Activated CD4-positive, CD25-positive, alpha-beta regulatory T cell treated with anti-CD3 and anti-CD28 coated beads, Interleukin-2, amount 50 U/mL, for 16 hours (primary cell): ENCODE results near the gene MGME1.
"Not testable (repeated sequence)": the region's sequence is repeated elsewhere in the genome, so short reads cannot be mapped to it uniquely, and the experiment has no call there.

Source experiments
- DNase-seq: peaks from one replicate; pipeline ENCODE4 v3.0.0-alpha.2; 2020; ENCODE audit warnings: low read depth, low spot score

The MGME1 gene

GRCh38 chr20:18019068-18019467 lies 50.2 kb downstream of the MGME1 start:
- no peak for DNase-seq

DNA sequence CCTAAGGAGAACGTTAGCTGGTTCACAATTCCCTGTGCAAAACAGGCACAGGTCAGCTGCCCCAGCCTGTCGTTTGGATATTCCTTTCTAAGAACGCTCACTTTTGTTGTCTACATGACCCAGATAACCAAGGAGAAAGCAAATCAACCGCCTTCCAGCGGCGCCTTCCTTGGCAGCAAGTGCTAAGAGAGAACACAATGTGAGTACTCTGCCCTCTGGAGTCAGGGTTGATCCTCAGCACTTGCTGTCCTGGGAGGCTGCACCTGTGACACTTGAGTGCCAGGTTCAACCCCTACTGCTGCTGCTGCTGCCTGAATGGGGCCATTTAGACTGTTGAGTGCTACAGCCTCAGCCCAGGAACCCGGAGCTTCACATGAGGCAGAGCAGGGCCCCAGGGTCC lies 52.1 kb downstream of the MGME1 start:
- no peak for DNase-seq

DNA sequence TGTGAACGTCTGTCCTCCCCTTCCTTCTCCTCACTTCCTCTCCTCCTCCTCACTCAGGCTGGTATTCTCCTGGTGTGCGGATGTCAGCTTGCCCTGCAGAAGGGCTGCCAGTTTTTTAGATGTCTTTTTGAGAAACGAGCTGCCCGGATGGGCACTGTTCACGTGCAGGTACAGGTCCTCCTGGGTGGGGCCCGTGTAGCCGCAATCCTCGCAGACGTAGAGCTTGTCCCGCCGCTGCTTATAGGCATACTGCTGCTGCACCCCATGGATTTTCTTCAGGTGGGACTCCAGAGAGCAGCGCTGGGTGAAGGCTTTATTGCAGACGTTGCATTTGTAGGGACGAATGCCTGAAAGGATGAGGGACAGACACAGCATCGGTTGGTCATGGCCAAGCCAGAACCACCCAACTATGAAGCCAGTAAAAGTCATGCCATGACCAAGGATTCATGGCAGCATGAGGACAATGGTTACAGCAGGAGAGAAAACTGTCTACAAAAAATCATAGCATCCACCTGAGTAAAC lies 55.8 kb downstream of the MGME1 start:
- no peak for DNase-seq

GRCh38 chr20:18027011-18027410 lies 58.2 kb downstream of the MGME1 start:
- DNase-seq: not testable (repeated sequence)

DNA sequence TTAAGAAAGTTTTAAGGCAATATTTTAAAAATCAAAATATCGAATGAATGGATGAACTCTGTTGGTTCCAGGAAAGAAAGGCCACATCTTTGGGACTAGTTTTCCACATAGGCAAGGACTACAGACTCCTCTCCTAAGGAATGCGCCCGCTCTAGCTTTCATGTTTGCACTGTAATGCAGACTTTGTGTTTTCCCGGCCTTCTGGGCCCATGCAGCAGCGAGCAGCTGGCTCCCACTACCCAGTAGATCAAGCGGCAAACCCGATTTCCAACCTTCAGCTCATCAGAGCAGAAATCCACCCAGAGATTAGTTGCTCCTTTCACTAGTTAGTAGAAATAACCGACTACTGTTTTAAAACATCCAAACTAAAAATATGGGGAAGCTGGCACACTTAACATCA lies 61.2 kb downstream of the MGME1 start:
- no peak for DNase-seq

- no peak for DNase-seq
Observed at GRCh38 chr20:18031050-18031449, 62.2 kb downstream of the MGME1 start.

DNA sequence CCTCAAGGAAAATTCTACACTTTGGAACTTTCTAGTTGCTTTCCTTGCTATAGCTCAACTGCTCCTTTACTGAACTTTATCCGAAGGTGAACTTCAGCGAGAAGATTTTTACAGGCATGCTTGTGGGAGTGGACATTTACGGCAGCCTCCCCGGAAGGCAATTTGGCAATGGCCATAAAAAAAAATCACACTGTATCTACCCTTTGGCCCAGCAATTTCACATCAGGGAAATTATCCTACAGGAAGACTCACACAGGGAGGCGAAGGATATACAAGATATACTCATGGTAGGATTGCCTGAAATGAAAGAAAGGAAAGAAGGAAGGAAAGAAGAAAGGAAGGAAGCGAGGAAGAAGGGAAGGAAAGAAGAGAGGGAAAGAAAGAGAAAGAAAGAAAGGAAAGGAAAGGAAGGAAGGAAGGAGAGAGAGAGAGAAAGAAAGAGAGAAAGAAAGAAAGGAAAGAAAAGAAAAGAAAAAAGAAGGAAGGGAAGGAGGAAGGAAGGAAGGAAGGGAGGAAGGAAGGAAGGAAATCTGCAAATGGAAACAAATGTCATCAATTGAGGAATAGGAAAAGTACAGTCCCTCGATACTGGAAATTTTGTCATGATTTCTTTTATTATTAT lies 63.2 kb downstream of the MGME1 start:
- DNase-seq: no peak

DNA sequence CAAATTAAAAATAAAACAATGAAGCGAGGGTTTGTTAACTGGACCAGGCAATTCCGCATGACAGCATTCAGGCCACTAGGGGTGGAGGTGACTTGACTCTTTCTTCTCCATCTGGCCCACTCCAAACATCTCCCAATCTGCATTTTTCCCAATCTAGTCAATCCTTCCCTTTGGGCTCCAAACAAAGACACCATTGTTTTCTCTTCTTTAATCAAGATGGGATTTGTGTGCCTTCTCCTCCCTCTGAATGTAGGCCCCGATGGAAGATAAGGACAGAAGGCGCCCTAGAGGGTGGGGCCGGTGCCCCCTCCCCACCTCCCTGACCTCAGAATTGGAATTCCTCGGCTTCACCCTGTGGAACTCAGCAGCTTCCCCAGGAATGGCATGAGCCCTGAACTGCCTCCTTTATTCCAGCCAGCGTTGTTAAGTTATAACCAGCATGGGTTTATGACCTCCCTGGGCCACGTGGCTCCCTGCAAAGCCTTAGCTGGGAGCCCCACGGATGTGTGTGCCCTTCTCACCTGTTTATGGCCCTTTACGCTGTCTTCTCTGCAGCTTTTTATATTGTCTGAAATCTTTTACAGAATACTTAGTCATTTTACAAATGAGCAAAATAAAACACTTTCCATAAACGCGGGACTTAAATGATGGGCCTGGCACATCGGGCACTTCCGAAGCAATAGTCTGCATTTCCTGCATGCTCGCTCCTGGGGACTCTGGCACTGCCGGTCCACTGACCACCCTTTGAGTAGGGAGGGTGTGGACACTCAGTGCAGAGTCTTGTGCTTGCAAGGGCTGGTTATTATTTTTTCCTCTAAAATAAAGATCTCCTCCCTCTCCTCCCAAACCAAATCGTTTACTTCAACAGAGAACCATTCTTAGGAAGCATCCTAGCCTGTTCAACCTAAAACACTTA lies 64.4 kb downstream of the MGME1 start:
- no peak for DNase-seq

GRCh38 chr20:18034039-18034438 lies 65.2 kb downstream of the MGME1 start:
- no peak for DNase-seq

DNA sequence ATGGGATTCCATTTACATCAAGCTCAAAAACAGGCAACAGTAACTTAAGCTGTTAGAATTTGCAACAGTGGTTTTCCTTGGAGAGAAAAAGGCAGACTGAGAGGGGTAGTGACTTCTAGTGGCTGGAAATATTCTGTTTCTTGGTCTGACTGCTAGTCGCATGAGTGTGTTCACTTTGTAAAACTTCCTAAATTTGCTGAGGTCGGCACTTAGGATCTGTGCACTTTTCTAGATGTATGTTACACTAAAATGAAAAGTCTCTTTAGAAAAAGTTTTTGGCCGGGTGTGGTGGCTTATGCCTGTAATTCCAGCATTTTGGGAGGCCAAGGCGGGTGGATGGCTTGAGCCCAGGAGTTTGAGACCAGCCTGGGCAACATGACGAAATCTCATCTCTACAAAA lies 70.2 kb downstream of the MGME1 start:
- DNase-seq: no peak
